ENCODE results near the gene CACNA2D3.
A peak's percentile ranks its signal among the peaks of the same experiment; 100 is the strongest.

The CACNA2D3 gene

GRCh38 chr3:54861248-54862067, 739.1 kb downstream of the CACNA2D3 start:
- TF ChIP-seq, protein P1, sequence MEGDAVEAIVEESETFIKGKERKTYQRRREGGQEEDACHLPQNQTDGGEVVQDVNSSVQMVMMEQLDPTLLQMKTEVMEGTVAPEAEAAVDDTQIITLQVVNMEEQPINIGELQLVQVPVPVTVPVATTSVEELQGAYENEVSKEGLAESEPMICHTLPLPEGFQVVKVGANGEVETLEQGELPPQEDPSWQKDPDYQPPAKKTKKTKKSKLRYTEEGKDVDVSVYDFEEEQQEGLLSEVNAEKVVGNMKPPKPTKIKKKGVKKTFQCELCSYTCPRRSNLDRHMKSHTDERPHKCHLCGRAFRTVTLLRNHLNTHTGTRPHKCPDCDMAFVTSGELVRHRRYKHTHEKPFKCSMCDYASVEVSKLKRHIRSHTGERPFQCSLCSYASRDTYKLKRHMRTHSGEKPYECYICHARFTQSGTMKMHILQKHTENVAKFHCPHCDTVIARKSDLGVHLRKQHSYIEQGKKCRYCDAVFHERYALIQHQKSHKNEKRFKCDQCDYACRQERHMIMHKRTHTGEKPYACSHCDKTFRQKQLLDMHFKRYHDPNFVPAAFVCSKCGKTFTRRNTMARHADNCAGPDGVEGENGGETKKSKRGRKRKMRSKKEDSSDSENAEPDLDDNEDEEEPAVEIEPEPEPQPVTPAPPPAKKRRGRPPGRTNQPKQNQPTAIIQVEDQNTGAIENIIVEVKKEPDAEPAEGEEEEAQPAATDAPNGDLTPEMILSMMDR (IDR thresholded peaks at IDR 0.05), result no peak

- TF ChIP-seq, protein P1 (IDR thresholded peaks at IDR 0.05), result no peak
Observed at GRCh38 chr3:54862526-54862925, 740.2 kb downstream of the CACNA2D3 start.

DNA sequence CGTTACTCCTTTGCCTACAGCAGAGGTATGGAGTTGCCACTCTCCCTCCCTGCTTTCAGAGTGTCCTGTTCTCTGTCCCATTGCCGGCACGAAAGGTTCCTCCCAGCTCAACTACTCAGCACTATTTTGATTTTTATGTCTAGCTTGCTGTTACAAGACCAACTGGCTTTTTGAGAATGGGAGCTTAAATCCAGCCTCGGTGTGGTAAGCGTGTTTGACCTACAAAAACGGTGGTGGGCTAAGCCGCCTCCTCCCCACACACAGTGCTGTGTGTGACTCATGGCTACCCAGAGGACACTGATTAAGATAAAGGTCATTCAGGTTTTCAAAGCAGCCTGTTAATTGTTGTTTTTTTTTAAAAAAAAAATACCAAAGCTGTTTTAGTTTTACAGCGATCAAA, 741.0 kb downstream of the CACNA2D3 start:
- TF ChIP-seq, protein P1 (IDR thresholded peaks at IDR 0.05), result no peak

GRCh38 chr3:54863786-54864185, 741.4 kb downstream of the CACNA2D3 start:
- TF ChIP-seq, protein P1 (IDR thresholded peaks at IDR 0.05), result no peak

DNA sequence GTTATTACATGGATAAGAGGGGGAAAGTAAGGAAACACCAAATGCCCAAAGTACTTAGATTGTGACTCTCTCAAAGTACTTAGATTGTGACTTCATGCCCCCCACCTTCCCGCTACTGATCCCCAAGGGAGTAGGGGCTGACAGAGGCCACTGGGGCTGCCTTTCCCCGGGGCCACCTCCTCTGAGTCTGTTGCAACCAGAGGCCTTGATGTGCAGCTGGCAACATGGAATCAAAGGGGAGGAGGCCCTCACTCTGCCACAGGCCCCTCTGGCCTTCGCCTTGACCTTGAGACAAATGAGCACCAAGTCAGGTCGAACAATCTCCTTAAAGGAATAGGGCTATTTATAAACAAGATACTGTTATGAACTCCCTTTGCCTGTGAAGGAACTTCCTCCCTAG, 743.0 kb downstream of the CACNA2D3 start:
- TF ChIP-seq, protein P1 (IDR thresholded peaks at IDR 0.05), result no peak

- TF ChIP-seq, protein P1 (IDR thresholded peaks at IDR 0.05), result no peak
Observed at GRCh38 chr3:54866251-54866650, 743.9 kb downstream of the CACNA2D3 start.

- TF ChIP-seq, protein P1 (IDR thresholded peaks at IDR 0.05), result peak; percentile 64
Observed at GRCh38 chr3:54870423-54870822, 748.1 kb downstream of the CACNA2D3 start.

All from LNCAP (cell line).